EH (cell line): ENCODE results near the gene SLC17A8.

Experiments used
- DNase-seq: peaks from one replicate; pipeline ENCODE4 v3.0.0-alpha.2; 2015; ENCODE audit warnings: low read depth

The SLC17A8 gene

GRCh38 chr12:100371146-100371545 is 14.3 kb downstream of the SLC17A8 start:
- DNase-seq = no peak

- peak; percentile 11 for DNase-seq
These were observed 16.2 kb downstream of the SLC17A8 start for GRCh38 chr12:100372853-100373640.

- peak; percentile 54 for DNase-seq
These were observed 18.3 kb downstream of the SLC17A8 start for GRCh38 chr12:100375038-100375735.

- no peak for DNase-seq
These were observed 19.3 kb downstream of the SLC17A8 start for GRCh38 chr12:100376161-100376560.

GRCh38 chr12:100381379-100381778 is 24.5 kb downstream of the SLC17A8 start:
- no peak for DNase-seq

GRCh38 chr12:100382338-100382737 is 25.5 kb downstream of the SLC17A8 start:
- peak; percentile 40 for DNase-seq

- no peak for DNase-seq
These were observed 27.0 kb downstream of the SLC17A8 start for GRCh38 chr12:100383586-100384558.

- no peak for DNase-seq
These were observed 27.7 kb downstream of the SLC17A8 start for GRCh38 chr12:100384559-100384935.

- no peak for DNase-seq
These were observed 31.5 kb downstream of the SLC17A8 start for GRCh38 chr12:100388382-100388781.

- peak; percentile 14 for DNase-seq
These were observed 35.0 kb downstream of the SLC17A8 start for GRCh38 chr12:100391856-100392255.

GRCh38 chr12:100393200-100393599 is 36.3 kb downstream of the SLC17A8 start:
- DNase-seq = no peak

- DNase-seq = no peak
These were observed 38.9 kb downstream of the SLC17A8 start for GRCh38 chr12:100395811-100396210.

- no peak for DNase-seq
These were observed 41.4 kb downstream of the SLC17A8 start for GRCh38 chr12:100398307-100398706.

GRCh38 chr12:100399095-100399494 is 42.2 kb downstream of the SLC17A8 start:
- DNase-seq = no peak

- DNase-seq = peak; percentile 55
These were observed 44.8 kb downstream of the SLC17A8 start for GRCh38 chr12:100401660-100402059.

- DNase-seq = no peak
These were observed 45.9 kb downstream of the SLC17A8 start for GRCh38 chr12:100402763-100403162.

- DNase-seq = peak; percentile 3
These were observed 46.6 kb downstream of the SLC17A8 start for GRCh38 chr12:100403446-100403845.

- peak; percentile 48 for DNase-seq
These were observed 48.0 kb downstream of the SLC17A8 start for GRCh38 chr12:100404769-100405407.

GRCh38 chr12:100413001-100413400 is 56.1 kb downstream of the SLC17A8 start:
- no peak for DNase-seq

- DNase-seq = no peak
These were observed 57.9 kb downstream of the SLC17A8 start for GRCh38 chr12:100414739-100415138.

- DNase-seq = no peak
These were observed 65.8 kb downstream of the SLC17A8 start for GRCh38 chr12:100422646-100423045.

- no peak for DNase-seq
These were observed 69.3 kb downstream of the SLC17A8 start for GRCh38 chr12:100426145-100426544.
